Prostate gland (tissue), 2 donors: ENCODE measurements around the gene ETNK1.

Source experiments
- CTCF ChIP-seq, 4 experiments: fragments of 200-600 bp in 2 of 4; fragments of 450-650 bp in 2 of 4; sonication (generic) in 2 of 4; IDR thresholded peaks; 1 replicate in 3 of 4; 2 replicates in 1 of 4; pipeline ENCODE4 v1.5.1; 2016 to 2019; ENCODE audit warnings: antibody characterized with exemption in 4 of 4, mild to moderate bottlenecking in 2 of 4, moderate library complexity in 2 of 4
- POLR2A ChIP-seq: fragments of 450-650 bp; IDR thresholded peaks from one replicate; pipeline ENCODE4 v1.6.1; 2016; ENCODE audit warnings: antibody characterized with exemption, mild to moderate bottlenecking
- POLR2AphosphoS5 ChIP-seq: sonication (generic); formaldehyde crosslinking; IDR thresholded peaks from one replicate; pipeline ENCODE4 v1.6.1; 2017; ENCODE audit warnings: antibody characterized with exemption

- no peak for TF ChIP-seq CTCF (IDR thresholded peaks at IDR 0.05)
- no peak for TF ChIP-seq POLR2A
- TF ChIP-seq POLR2AphosphoS5 = no peak
Measured at GRCh38 chr12:22628228-22628627, 3.3 kb downstream of the ETNK1 start.
